ENCODE results near the gene CIRBP. TPM values are rescaled to one million over a fixed set of nuclear protein-coding genes. Genes with fewer than 3 reads are reported as not detected.

The CIRBP gene
- total and polyA plus RNA-seq, 9 donors: 602 to 1,254 (median 855) TPM

- WGBS, 3 donors: 55 to 64% (median 59%) methylated on average over 19 to 21 of the region's 21 CpGs
- H3K4me1 ChIP-seq (ENCODE audit: insufficient read depth): peaks cover 43% of the 10 kb centered on the region
- H3K36me3 ChIP-seq: no peaks in the 10 kb centered on the region
- intact Hi-C loops (cut with DNase I): no loop called here
- H3K4me3 ChIP-seq: no peak overlapping the region
- DNase-seq: peak; percentile 42 to 62 (median 61)
- TF ChIP-seq POLR2A (IDR thresholded peaks at IDR 0.05): no peak
- no peak for TF ChIP-seq CTCF (IDR thresholded peaks at IDR 0.05)
- TF ChIP-seq EP300 (IDR thresholded peaks at IDR 0.05): no peak
- no peaks in the 10 kb centered on the region for H3K27me3 ChIP-seq
- H3K27ac ChIP-seq: peak overlapping the region; percentile 84 to 91
- no peaks in the 10 kb centered on the region for H3K9me3 ChIP-seq
These were observed 6.5 kb upstream of the CIRBP start for GRCh38 chr19:1262623-1263123.

- peak in 3 of 5 donors; percentile 17 to 47 (median 45) for DNase-seq
- intact Hi-C loops (cut with DNase I): no loop called here
- peak overlapping the region in 1 of 2 donors; percentile 91 for H3K27ac ChIP-seq
- no peak overlapping the region for H3K4me3 ChIP-seq
- H3K27me3 ChIP-seq: no peaks in the 10 kb centered on the region
- no peaks in the 10 kb centered on the region for H3K9me3 ChIP-seq
- H3K4me1 ChIP-seq (ENCODE audit: insufficient read depth): peaks cover 39% of the 10 kb centered on the region
- 78 to 89% (median 86%) methylated on average over 5 of the region's 5 CpGs for WGBS, 3 donors
- TF ChIP-seq POLR2A (IDR thresholded peaks at IDR 0.05): no peak
- TF ChIP-seq EP300 (IDR thresholded peaks at IDR 0.05): no peak
- no peak for TF ChIP-seq CTCF (IDR thresholded peaks at IDR 0.05)
- H3K36me3 ChIP-seq: no peaks in the 10 kb centered on the region
These were observed 5.9 kb upstream of the CIRBP start for GRCh38 chr19:1263188-1263587.

- no peak overlapping the region for H3K4me3 ChIP-seq
- peak; percentile 78 to 89 (median 82) for DNase-seq
- TF ChIP-seq EP300 (IDR thresholded peaks at IDR 0.05): no peak
- no peak for TF ChIP-seq CTCF (IDR thresholded peaks at IDR 0.05)
- TF ChIP-seq POLR2A (IDR thresholded peaks at IDR 0.05): no peak
- peak overlapping the region; percentile 86 to 93 for H3K27ac ChIP-seq
- intact Hi-C loops (cut with DNase I): no loop called here
- WGBS, 3 donors: 66 to 71% (median 70%) methylated on average over 24 to 26 of the region's 26 CpGs
- no peaks in the 10 kb centered on the region for H3K9me3 ChIP-seq
- no peaks in the 10 kb centered on the region for H3K36me3 ChIP-seq
- H3K4me1 ChIP-seq (ENCODE audit: insufficient read depth): peaks cover 35% of the 10 kb centered on the region
- no peaks in the 10 kb centered on the region for H3K27me3 ChIP-seq
These were observed 4.1 kb upstream of the CIRBP start for GRCh38 chr19:1264801-1265614.

- intact Hi-C loops (cut with DNase I): loop anchor here in 3 of 4 donors (1.0 to 2.0 kb wide), 2 partner anchors 21 kb away; no protein-coding TSS in a partner anchor
- TF ChIP-seq POLR2A (IDR thresholded peaks at IDR 0.05): no peak
- no peak for TF ChIP-seq EP300 (IDR thresholded peaks at IDR 0.05)
- TF ChIP-seq CTCF (IDR thresholded peaks at IDR 0.05): no peak
- DNase-seq: peak in 4 of 5 donors; percentile 66 to 75 (median 72)
- Histone ChIP-seq H3K27me3 (no peaks in the 10 kb centered on the region), H3K27ac (peak overlapping the region; percentile 86 to 93), H3K36me3 (no peaks in the 10 kb centered on the region), H3K4me3 (peak overlapping the region; percentile 49), H3K4me1 (ENCODE audit: insufficient read depth) (peaks cover 30% of the 10 kb centered on the region), H3K9me3 (no peaks in the 10 kb centered on the region)
- 6 to 12% (median 11%) methylated on average over 24 to 28 of the region's 28 CpGs for WGBS, 3 donors
These were observed 3.5 kb upstream of the CIRBP start for GRCh38 chr19:1265615-1266128.
